Glutamatergic neuron (in vitro differentiated cells): ENCODE data around the gene IFT27. TPM values are rescaled to one million over a fixed set of nuclear protein-coding genes. Genes with fewer than 3 reads are reported as not detected.

Source experiments
- DNase-seq: peaks from one replicate; pipeline ENCODE4 v3.0.0; 2022
- H3K27ac Mint-ChIP-seq: one replicate; pipeline ENCODE4 v1.8.0; 2020; ENCODE audit warnings: mild to moderate bottlenecking, mixed read lengths, inconsistent platforms; ENCODE audit not compliant: unreplicated experiment
- H3K27me3 Mint-ChIP-seq: one replicate; pipeline ENCODE4 v1.8.0; 2020; ENCODE audit warnings: mild to moderate bottlenecking, moderate library complexity, mixed read lengths, inconsistent platforms; ENCODE audit not compliant: unreplicated experiment
- H3K36me3 Mint-ChIP-seq: one replicate; pipeline ENCODE4 v1.8.0; 2020; ENCODE audit warnings: mild to moderate bottlenecking, mixed read lengths, inconsistent platforms; ENCODE audit not compliant: unreplicated experiment
- H3K4me1 Mint-ChIP-seq: one replicate; pipeline ENCODE4 v1.8.0; 2020; ENCODE audit warnings: mild to moderate bottlenecking, low read depth, mixed read lengths, inconsistent platforms; ENCODE audit not compliant: unreplicated experiment
- H3K4me3 Mint-ChIP-seq: one replicate; pipeline ENCODE4 v1.8.0; 2020; ENCODE audit warnings: mild to moderate bottlenecking, mixed read lengths, inconsistent platforms; ENCODE audit not compliant: unreplicated experiment
- H3K9me3 Mint-ChIP-seq: one replicate; pipeline ENCODE4 v1.8.0; 2020; ENCODE audit warnings: mild to moderate bottlenecking, moderate library complexity, mixed read lengths, inconsistent platforms; ENCODE audit not compliant: unreplicated experiment
- CTCF ChIP-seq: fragments of 200-600 bp; sonication (generic); IDR thresholded peaks from one replicate; pipeline ENCODE4 v1.5.0; 2021; ENCODE audit not compliant: partially characterized antibody, unreplicated experiment
- total RNA-seq: library from RNA; stranded (reverse); fragmentation: NEBNext Ultra II Directional; extraction: Animal tissue kit (Norgen Biotek cat#: 25700); gene quantifications from one replicate; pipeline ENCODE4 v1.2.1, GENCODE V29; 2021; ENCODE audit not compliant: unreplicated experiment

IFT27 gene
- total RNA-seq, 1 donor from 2014 or later, result 54.2 TPM

- TF ChIP-seq CTCF, result no peak
- Mint-ChIP-seq H3K27ac (no peak overlapping the region), H3K9me3 (peaks cover 2% of the 10 kb centered on the region), H3K4me1 (peaks cover 16% of the 10 kb centered on the region), H3K27me3 (peaks cover 10% of the 10 kb centered on the region), H3K4me3 (no peak overlapping the region), H3K36me3 (peaks cover 5% of the 10 kb centered on the region)
- no peak for DNase-seq
These were observed 6.1 kb downstream of the IFT27 start for GRCh38 chr22:36769541-36770512.

GRCh38 chr22:36768616-36769015 lies 7.3 kb downstream of the IFT27 start:
- Mint-ChIP-seq H3K4me3 (no peak overlapping the region), H3K9me3 (peaks cover 4% of the 10 kb centered on the region), H3K27ac (no peak overlapping the region), H3K4me1 (peaks cover 16% of the 10 kb centered on the region), H3K27me3 (peaks cover 10% of the 10 kb centered on the region), H3K36me3 (peaks cover 5% of the 10 kb centered on the region)
- no peak for DNase-seq
- no peak for TF ChIP-seq CTCF

- Mint-ChIP-seq H3K27ac (no peak overlapping the region), H3K27me3 (peaks cover 10% of the 10 kb centered on the region), H3K4me1 (peaks cover 16% of the 10 kb centered on the region), H3K4me3 (no peak overlapping the region), H3K36me3 (peaks cover 5% of the 10 kb centered on the region), H3K9me3 (peaks cover 4% of the 10 kb centered on the region)
- no peak for DNase-seq
- TF ChIP-seq CTCF, result no peak
These were observed 7.8 kb downstream of the IFT27 start for GRCh38 chr22:36768141-36768540.

GRCh38 chr22:36767035-36767775 lies 8.7 kb downstream of the IFT27 start:
- no peak overlapping the region for H3K4me3 Mint-ChIP-seq
- peaks cover 4% of the 10 kb centered on the region for H3K9me3 Mint-ChIP-seq
- H3K27me3 Mint-ChIP-seq, result peaks cover 10% of the 10 kb centered on the region
- peaks cover 14% of the 10 kb centered on the region for H3K36me3 Mint-ChIP-seq
- H3K4me1 Mint-ChIP-seq, result peaks cover 13% of the 10 kb centered on the region
- no peak overlapping the region for H3K27ac Mint-ChIP-seq
- no peak for TF ChIP-seq CTCF
- DNase-seq, result no peak
